Endothelial cell of umbilical vein (primary cell): Measurements from ENCODE around the gene SLC9A3. TPM values are rescaled to one million over a fixed set of nuclear protein-coding genes. Genes with fewer than 3 reads are reported as not detected.

Experiments
- BruUV-seq: library from RNA; stranded (reverse); fragments of 400-500 nt; replicated peaks from 2 replicates; lab custom pipeline; 2021; lab: Mats Ljungman, UMichigan
- CTCF ChIA-PET: fragments of 300-600, 350-600 bp; sonication (Branson Sonifier 250); formaldehyde crosslinking; loops from one replicate; lab custom pipeline; 2021; ENCODE audit warnings: antibody characterized with exemption, inconsistent platforms; lab: Charles Lee
- POLR2A ChIA-PET: fragments of 300-600, 350-600 bp; sonication (Branson Sonifier 250); formaldehyde crosslinking; loops from one replicate; lab custom pipeline; 2021; ENCODE audit warnings: antibody characterized with exemption, inconsistent platforms; lab: Charles Lee
- DNase-seq: peaks from one replicate; pipeline ENCODE4 v3.0.0-alpha.2; 2011; ENCODE audit warnings: low read depth, low spot score
- FAIRE-seq: peaks from 2 replicates; lab custom pipeline; 2011; peaks lifted over from hg19 to GRCh38; lab: Jason Lieb, UNC
- H2AFZ ChIP-seq: 2 replicates; pipeline ENCODE4 v1.6.0; 2012; ENCODE audit warnings: low read depth, low read length, control low read depth, inconsistent platforms
- H3K27ac ChIP-seq: 2 replicates; pipeline ENCODE4 v1.5.1; 2011; ENCODE audit warnings: low read depth, mild to moderate bottlenecking, control low read depth, low read length, moderate library complexity; ENCODE audit not compliant: insufficient read depth
- H3K27me3 ChIP-seq, 2 experiments: 2 replicates each; pipeline versions ENCODE4 v1.6.0 to v1.6.1; 2011; ENCODE audit warnings: low read length in 2 of 2, mixed read lengths in 1 of 2; ENCODE audit not compliant: control insufficient read depth in 2 of 2, insufficient read depth in 2 of 2
- H3K36me3 ChIP-seq, 2 experiments: 2 replicates in 1 of 2; 3 replicates in 1 of 2; pipeline ENCODE4 v1.5.1; 2011; ENCODE audit warnings: low read length in 2 of 2, mild to moderate bottlenecking in 1 of 2, moderate library complexity in 1 of 2; ENCODE audit not compliant: control insufficient read depth in 2 of 2, insufficient read depth in 2 of 2; ENCODE audit errors: extremely low read depth in 1 of 2
- H3K4me1 ChIP-seq: 3 replicates; pipeline ENCODE4 v1.5.1; 2011; ENCODE audit warnings: mild to moderate bottlenecking, low read length; ENCODE audit not compliant: control insufficient read depth, insufficient read depth; ENCODE audit errors: extremely low read depth
- H3K4me2 ChIP-seq: 2 replicates; pipeline ENCODE4 v1.6.1; 2011; ENCODE audit warnings: low read length, control low read depth, mixed read lengths; ENCODE audit not compliant: insufficient read depth
- H3K4me3 ChIP-seq, 3 experiments: fragments of 200-600 bp in 1 of 3; sonication (generic), shearing (Covaris generic) in 1 of 3; replicated peaks in 1 of 3; 2 replicates each; pipeline ENCODE4 v1.5.1; 2011 to 2016; ENCODE audit warnings: control low read depth in 3 of 3, low read length in 3 of 3, mild to moderate bottlenecking in 2 of 3, inconsistent platforms in 1 of 3, low read depth in 1 of 3, moderate library complexity in 1 of 3; ENCODE audit not compliant: insufficient read depth in 1 of 3
- H3K79me2 ChIP-seq: 2 replicates; pipeline ENCODE4 v1.6.0; 2012; ENCODE audit warnings: low read length, inconsistent platforms; ENCODE audit not compliant: control insufficient read depth, insufficient read depth
- H3K9ac ChIP-seq: replicated peaks from 2 replicates; pipeline ENCODE3; 2011; ENCODE audit warnings: low read length, control low read depth; ENCODE audit not compliant: insufficient read depth; ENCODE audit errors: extremely low read depth
- H3K9me1 ChIP-seq: replicated peaks from 3 replicates; pipeline ENCODE4 v1.6.0; 2011; ENCODE audit warnings: mild to moderate bottlenecking, low read length; ENCODE audit not compliant: control insufficient read depth, insufficient read depth; ENCODE audit errors: extremely low read depth
- H3K9me3 ChIP-seq: replicated peaks from 2 replicates; pipeline ENCODE4 v1.5.1; 2012; ENCODE audit warnings: low read length, inconsistent platforms; ENCODE audit not compliant: control insufficient read depth, insufficient read depth
- H4K20me1 ChIP-seq: replicated peaks from 2 replicates; pipeline ENCODE3; 2011; ENCODE audit warnings: mild to moderate bottlenecking, low read length; ENCODE audit not compliant: control insufficient read depth, insufficient read depth; ENCODE audit errors: extremely low read depth
- EZH2 ChIP-seq: IDR thresholded peaks from 2 replicates; pipeline ENCODE4 v1.6.1; 2012; ENCODE audit warnings: borderline replicate concordance, low read depth, mild to moderate bottlenecking, moderate library complexity, low read length, inconsistent platforms; ENCODE audit not compliant: severe bottlenecking
- FOS ChIP-seq: IDR thresholded peaks from 2 replicates; pipeline ENCODE4 v1.6.1; 2011; ENCODE audit warnings: mild to moderate bottlenecking, low read length, moderate library complexity, borderline replicate concordance; ENCODE audit not compliant: insufficient read depth
- GATA2 ChIP-seq: IDR thresholded peaks from 2 replicates; pipeline ENCODE4 v1.7.0; 2011; ENCODE audit warnings: low read depth, mild to moderate bottlenecking, moderate library complexity, mixed read lengths, low read length; ENCODE audit not compliant: insufficient read length, insufficient read depth
- JUN ChIP-seq: IDR thresholded peaks from 2 replicates; pipeline ENCODE4 v1.6.1; 2011; ENCODE audit warnings: borderline replicate concordance, low read depth; ENCODE audit not compliant: insufficient read length, insufficient read depth
- MYC ChIP-seq: IDR thresholded peaks from one replicate; pipeline ENCODE4 v1.6.1; 2011; ENCODE audit warnings: mild to moderate bottlenecking, low read depth, low read length
- POLR2A ChIP-seq: IDR thresholded peaks from 2 replicates; pipeline ENCODE4 v1.6.1; 2012; ENCODE audit warnings: low read depth, mild to moderate bottlenecking, control low read depth, low read length
- POLR2AphosphoS5 ChIP-seq: IDR thresholded peaks from 2 replicates; pipeline ENCODE4 v1.6.1; 2012; ENCODE audit warnings: low read depth, mild to moderate bottlenecking, control low read depth, low read length, moderate library complexity; ENCODE audit not compliant: insufficient read depth
- dilution Hi-C: fragments of 300-500 bp; cut with MboI; formaldehyde crosslinking; loops from one replicate; pipeline ENCODE4 v1.15.0; 2019; ENCODE audit warnings: low sequenced_read_pairs; ENCODE audit not compliant: extremely low pct_ligation_motif_present
- intact Hi-C: fragments of 100-400 bp; cut with micrococcal nuclease; formaldehyde crosslinking; loops from one replicate; pipeline ENCODE4 v1.10.0; 2022
- polyA plus RNA-seq, 4 experiments: library from polyadenylated mRNA; depleted of rRNA in 3 of 4; stranded (reverse) in 3 of 4; unstranded in 1 of 4; fragments of >200 nt; gene quantifications; 2 replicates each; pipeline versions ENCODE4 v1.2.1 to v1.2.3, GENCODE V29; 2011 to 2012; ENCODE audit warnings: missing spikeins in 1 of 4
- total RNA-seq: library from RNA; stranded (reverse); gene quantifications from 2 replicates; pipeline ENCODE4 v1.2.3, GENCODE V29; 2021
- TF ChIP-seq, protein P1 (sequence below): IDR thresholded peaks from 2 replicates; pipeline ENCODE4 v1.6.1; 2011; ENCODE audit not compliant: insufficient read depth, insufficient read length
- TF ChIP-seq, protein P2 (sequence below), 2 donors: IDR thresholded peaks; 1 replicate in 1 of 2; 2 replicates in 1 of 2; pipeline ENCODE4 v1.5.1; 2011; ENCODE audit warnings: low read length in 2 of 2, mild to moderate bottlenecking in 2 of 2, moderate library complexity in 2 of 2, control low read depth in 1 of 2, inconsistent platforms in 1 of 2, low read depth in 1 of 2; ENCODE audit not compliant: insufficient read depth in 1 of 2; ENCODE audit errors: extremely low read depth in 1 of 2

SLC9A3 gene
- total and polyA plus RNA-seq, 2 donors (not counting 3 experiments of a cell fraction or from before 2014, with no cell fraction given), result 0.79 to 0.82 TPM

DNA sequence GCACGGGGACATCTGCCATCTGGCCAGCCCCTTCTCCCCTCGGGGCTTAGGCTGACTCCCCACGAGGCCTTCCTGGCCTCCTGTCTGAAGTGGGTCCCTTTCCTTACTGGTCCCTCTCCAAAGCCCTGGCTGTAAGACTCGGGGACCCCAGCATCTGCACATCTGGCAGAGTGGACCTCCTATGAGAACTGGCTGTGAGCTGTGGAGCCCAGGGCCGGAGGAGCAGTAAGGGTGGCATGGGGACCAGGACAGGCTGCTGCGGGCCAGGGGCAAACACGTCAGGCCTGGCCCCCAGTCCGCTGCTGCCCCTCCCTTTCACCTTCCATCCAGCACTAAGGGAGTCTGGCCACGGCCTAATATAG lies 47.5 kb downstream of the SLC9A3 start:
- CTCF ChIA-PET, result no interaction called here
- H3K4me1 ChIP-seq, result peaks cover 6% of the 10 kb centered on the region
- H4K20me1 ChIP-seq, result no peaks in the 10 kb centered on the region
- no peaks in the 10 kb centered on the region for H3K9me3 ChIP-seq
- dilution Hi-C loops, result no loop called here
- H3K27me3 ChIP-seq, result peaks cover 5 to 10% of the 10 kb centered on the region in 2 experiments
- H3K79me2 ChIP-seq, result peaks cover 3% of the 10 kb centered on the region
- no peak overlapping the region for H3K9ac ChIP-seq
- H3K36me3 ChIP-seq, result no peaks in the 10 kb centered on the region
- POLR2A ChIA-PET, result no interaction called here
- no peaks in the 10 kb centered on the region for H3K9me1 ChIP-seq
- no peak overlapping the region for H3K27ac ChIP-seq
- TF ChIP-seq, protein P1, sequence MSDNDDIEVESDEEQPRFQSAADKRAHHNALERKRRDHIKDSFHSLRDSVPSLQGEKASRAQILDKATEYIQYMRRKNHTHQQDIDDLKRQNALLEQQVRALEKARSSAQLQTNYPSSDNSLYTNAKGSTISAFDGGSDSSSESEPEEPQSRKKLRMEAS, result no peak
- TF ChIP-seq MYC, result no peak
- TF ChIP-seq EZH2, result no peak
- TF ChIP-seq FOS, result no peak
- no peak for TF ChIP-seq GATA2
- no peak for TF ChIP-seq JUN
- TF ChIP-seq, protein P2, sequence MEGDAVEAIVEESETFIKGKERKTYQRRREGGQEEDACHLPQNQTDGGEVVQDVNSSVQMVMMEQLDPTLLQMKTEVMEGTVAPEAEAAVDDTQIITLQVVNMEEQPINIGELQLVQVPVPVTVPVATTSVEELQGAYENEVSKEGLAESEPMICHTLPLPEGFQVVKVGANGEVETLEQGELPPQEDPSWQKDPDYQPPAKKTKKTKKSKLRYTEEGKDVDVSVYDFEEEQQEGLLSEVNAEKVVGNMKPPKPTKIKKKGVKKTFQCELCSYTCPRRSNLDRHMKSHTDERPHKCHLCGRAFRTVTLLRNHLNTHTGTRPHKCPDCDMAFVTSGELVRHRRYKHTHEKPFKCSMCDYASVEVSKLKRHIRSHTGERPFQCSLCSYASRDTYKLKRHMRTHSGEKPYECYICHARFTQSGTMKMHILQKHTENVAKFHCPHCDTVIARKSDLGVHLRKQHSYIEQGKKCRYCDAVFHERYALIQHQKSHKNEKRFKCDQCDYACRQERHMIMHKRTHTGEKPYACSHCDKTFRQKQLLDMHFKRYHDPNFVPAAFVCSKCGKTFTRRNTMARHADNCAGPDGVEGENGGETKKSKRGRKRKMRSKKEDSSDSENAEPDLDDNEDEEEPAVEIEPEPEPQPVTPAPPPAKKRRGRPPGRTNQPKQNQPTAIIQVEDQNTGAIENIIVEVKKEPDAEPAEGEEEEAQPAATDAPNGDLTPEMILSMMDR (IDR thresholded peaks at IDR 0.05; ENCODE audit: extremely low read depth in 1 of 2, insufficient read depth in 1 of 2, low read depth in 1 of 2, low read length in 2 of 2), result no peak
- TF ChIP-seq POLR2A, result no peak
- no peak for TF ChIP-seq POLR2AphosphoS5
- no peak overlapping the region for H2AFZ ChIP-seq
- intact Hi-C loops, result no loop called here
- H3K4me2 ChIP-seq, result no peak overlapping the region
- no peak overlapping the region for H3K4me3 ChIP-seq
- DNase-seq, result no peak
- BruUV-seq, result no TSS peak
- no peak for FAIRE-seq
